SU-DHL-6 (cell line): Measurements from ENCODE around the gene TRUB1.

ENCODE experiments used
- H2AFZ ChIP-seq: fragments of 200-600 bp; sonication (generic); 2 replicates; pipeline ENCODE4 v1.6.1; 2014; ENCODE audit warnings: low read depth, mild to moderate bottlenecking, moderate library complexity, mixed read lengths, antibody characterized with exemption, low read length; ENCODE audit not compliant: severe bottlenecking
- H3F3A ChIP-seq: fragments of 200-600 bp; shearing (Covaris generic); 2 replicates; pipeline ENCODE4 v1.6.0; 2016; ENCODE audit warnings: antibody characterized with exemption, mild to moderate bottlenecking; ENCODE audit not compliant: insufficient read depth
- H3K27ac ChIP-seq: fragments of 200-600 bp; sonication (generic); 2 replicates; pipeline ENCODE4 v1.5.1; 2016; ENCODE audit warnings: low read depth, mild to moderate bottlenecking, low read length, moderate library complexity, mixed read lengths
- H3K27me3 ChIP-seq: fragments of 200-600 bp; sonication (generic), shearing (Covaris generic); 2 replicates; pipeline ENCODE4 v1.6.0; 2014; ENCODE audit warnings: mild to moderate bottlenecking, low read length
- H3K36me3 ChIP-seq: fragments of 200-600 bp; sonication (generic); 2 replicates; pipeline ENCODE4 v1.6.1; 2014; ENCODE audit warnings: mild to moderate bottlenecking, low read length, mixed read lengths
- H3K4me2 ChIP-seq: fragments of 300-600, 200-600 bp; shearing (Covaris generic), sonication (generic); 2 replicates; pipeline ENCODE4 v1.6.0; 2014; ENCODE audit warnings: low read length, low read depth, mild to moderate bottlenecking; ENCODE audit not compliant: poor library complexity, severe bottlenecking
- H3K4me3 ChIP-seq: fragments of 200-600 bp; sonication (generic); 2 replicates; pipeline ENCODE4 v1.5.1; 2014; ENCODE audit warnings: antibody characterized with exemption, low read length, mild to moderate bottlenecking, mixed read lengths; ENCODE audit not compliant: insufficient read depth, poor library complexity, severe bottlenecking
- H3K79me2 ChIP-seq: fragments of 200-600 bp; sonication (generic); 2 replicates; pipeline ENCODE4 v1.6.1; 2014; ENCODE audit warnings: mild to moderate bottlenecking, low read length, moderate library complexity; ENCODE audit not compliant: insufficient read depth
- H3K9ac ChIP-seq: fragments of 200-600 bp; sonication (generic); 2 replicates; pipeline ENCODE4 v1.7.0; 2014; ENCODE audit warnings: mild to moderate bottlenecking, low read length
- H3K9me2 ChIP-seq: fragments of 200-600 bp; sonication (generic); replicated peaks from 2 replicates; pipeline ENCODE4 v1.6.1; 2014; ENCODE audit warnings: low read length; ENCODE audit not compliant: insufficient read depth
- H3K9me3 ChIP-seq: fragments of 200-600 bp; sonication (generic); 2 replicates; pipeline ENCODE4 v1.6.1; 2014; ENCODE audit warnings: low read length, mixed read lengths; ENCODE audit not compliant: insufficient read depth
- H4K20me1 ChIP-seq: fragments of 200-600 bp; sonication (generic); 2 replicates; pipeline ENCODE4 v1.6.1; 2014; ENCODE audit warnings: low read depth, mild to moderate bottlenecking, antibody characterized with exemption, low read length, moderate library complexity, mixed read lengths
- CTCF ChIP-seq: fragments of 200-600 bp; sonication (generic); IDR thresholded peaks from one replicate; pipeline ENCODE4 v1.5.1; 2017; ENCODE audit warnings: antibody characterized with exemption, mild to moderate bottlenecking, low read length, moderate library complexity; ENCODE audit not compliant: insufficient read depth, poor library complexity, severe bottlenecking
- EZH2phosphoT487 ChIP-seq: fragments of 200-600 bp; sonication (generic), shearing (Covaris generic); conservative IDR thresholded peaks from 2 replicates; pipeline ENCODE4 v1.6.1; 2018; ENCODE audit warnings: mild to moderate bottlenecking, antibody characterized with exemption, low read length, moderate library complexity, mixed read lengths

The TRUB1 gene

GRCh38 chr10:115004236-115004862, 66.4 kb downstream of the TRUB1 start:
- TF ChIP-seq CTCF, result no peak
- TF ChIP-seq EZH2phosphoT487, result no peak
- Histone ChIP-seq H3K9me2 (no peaks in the 10 kb centered on the region), H3K9me3 (no peaks in the 10 kb centered on the region), H3K27ac (no peak overlapping the region), H2AFZ (no peak overlapping the region), H3F3A (no peaks in the 10 kb centered on the region), H3K9ac (no peak overlapping the region), H3K27me3 (no peaks in the 10 kb centered on the region), H4K20me1 (no peaks in the 10 kb centered on the region), H3K36me3 (no peaks in the 10 kb centered on the region), H3K4me3 (no peak overlapping the region), H3K79me2 (no peaks in the 10 kb centered on the region), H3K4me2 (no peak overlapping the region)

- Histone ChIP-seq H3K27me3 (no peaks in the 10 kb centered on the region), H2AFZ (no peak overlapping the region), H3K36me3 (no peaks in the 10 kb centered on the region), H3K79me2 (no peaks in the 10 kb centered on the region), H3K9me2 (no peaks in the 10 kb centered on the region), H3K27ac (no peak overlapping the region), H3K9me3 (no peaks in the 10 kb centered on the region), H3K4me3 (no peak overlapping the region), H3F3A (no peaks in the 10 kb centered on the region), H4K20me1 (no peaks in the 10 kb centered on the region), H3K4me2 (no peak overlapping the region), H3K9ac (no peak overlapping the region)
- no peak for TF ChIP-seq EZH2phosphoT487
- TF ChIP-seq CTCF, result no peak
These were observed 67.8 kb downstream of the TRUB1 start for GRCh38 chr10:115005771-115006170.

- Histone ChIP-seq H3K9me2 (no peaks in the 10 kb centered on the region), H3K79me2 (no peaks in the 10 kb centered on the region), H3K4me2 (no peak overlapping the region), H3K36me3 (no peaks in the 10 kb centered on the region), H3K27ac (no peak overlapping the region), H2AFZ (no peak overlapping the region), H3F3A (no peaks in the 10 kb centered on the region), H3K9ac (no peak overlapping the region), H3K27me3 (no peaks in the 10 kb centered on the region), H3K9me3 (no peaks in the 10 kb centered on the region), H4K20me1 (no peaks in the 10 kb centered on the region), H3K4me3 (no peak overlapping the region)
- no peak for TF ChIP-seq CTCF
These were observed 80.4 kb downstream of the TRUB1 start for GRCh38 chr10:115018185-115018931.
